Measurements from ENCODE around the gene GPBP1L1.

DNA sequence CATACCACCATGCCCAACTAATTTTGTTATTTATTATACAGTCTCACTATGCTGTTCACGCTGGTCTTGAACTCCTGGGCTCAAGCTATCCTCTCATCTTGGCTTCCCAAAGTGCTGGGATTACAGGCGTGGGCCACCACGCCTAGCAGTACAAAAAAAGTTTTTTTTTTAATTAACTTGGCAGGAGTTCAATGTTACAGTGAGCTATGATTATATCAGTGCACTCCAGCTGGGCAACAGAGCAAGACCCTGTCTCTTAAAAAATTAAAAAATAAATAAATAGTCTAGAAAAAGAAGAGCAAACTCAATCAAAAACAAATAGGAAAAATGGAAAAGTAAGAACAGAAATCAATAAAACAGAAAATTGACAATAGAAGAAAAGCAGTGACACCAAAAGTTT is 27.4 kb upstream of the GPBP1L1 start:
- TF ChIP-seq CTCF (IDR thresholded peaks at IDR 0.05) (no peak), EZH2 (IDR thresholded peaks at IDR 0.05) (no peak)

All from neural progenitor cell (in vitro differentiated cells).